A673 (cell line): Measurements from ENCODE around the gene PON2. TPM values are rescaled to one million over a fixed set of nuclear protein-coding genes. Genes with fewer than 3 reads are reported as not detected.

Source experiments
- BruUV-seq: library from RNA; stranded (reverse); fragments of 400-500 nt; replicated peaks from 2 replicates; lab custom pipeline; 2021; lab: Mats Ljungman, UMichigan
- CTCF ChIA-PET: fragments of 300-600 bp; sonication (Branson Sonifier 250); formaldehyde crosslinking; loops from one replicate; lab custom pipeline; 2022; ENCODE audit warnings: antibody characterized with exemption; lab: Charles Lee
- POLR2A ChIA-PET: fragments of 300-600 bp; sonication (Branson Sonifier 250); formaldehyde crosslinking; loops from one replicate; lab custom pipeline; 2022; ENCODE audit warnings: antibody characterized with exemption; ENCODE audit not compliant: low non-redundant PET; lab: Charles Lee
- DNase-seq: peaks from one replicate; pipeline ENCODE4 v3.0.0-alpha.2; 2015; ENCODE audit warnings: low spot score
- H3K27ac ChIP-seq: fragments of 200-600 bp; sonication (generic); 2 replicates; pipeline ENCODE4 v1.5.1; 2016; ENCODE audit warnings: mixed run types, low read depth, mild to moderate bottlenecking, mixed read lengths, antibody characterized with exemption, low read length; ENCODE audit not compliant: poor library complexity, severe bottlenecking
- H3K27me3 ChIP-seq: fragments of 200-600 bp; sonication (generic); replicated peaks from 2 replicates; pipeline ENCODE4 v1.6.1; 2017; ENCODE audit warnings: mixed run types, low read depth, mild to moderate bottlenecking, mixed read lengths, antibody characterized with exemption, low read length; ENCODE audit not compliant: insufficient read depth, poor library complexity
- H3K36me3 ChIP-seq: fragments of 200-600 bp; sonication (generic); 2 replicates; pipeline ENCODE4 v1.6.1; 2016; ENCODE audit warnings: mixed run types, mild to moderate bottlenecking, mixed read lengths, antibody characterized with exemption, low read length; ENCODE audit not compliant: insufficient read depth, poor library complexity, severe bottlenecking
- H3K4me1 ChIP-seq: fragments of 200-600 bp; sonication (generic); 2 replicates; pipeline ENCODE4 v1.6.1; 2017; ENCODE audit warnings: mixed run types, mild to moderate bottlenecking, mixed read lengths, antibody characterized with exemption, low read length; ENCODE audit not compliant: insufficient read depth, poor library complexity, severe bottlenecking
- H3K4me3 ChIP-seq: fragments of 200-600 bp; sonication (generic); 2 replicates; pipeline ENCODE4 v1.5.1; 2016; ENCODE audit warnings: low read depth, mixed run types, mild to moderate bottlenecking, mixed read lengths, low read length; ENCODE audit not compliant: poor library complexity, severe bottlenecking
- H3K9me3 ChIP-seq: fragments of 200-600 bp; sonication (generic); 2 replicates; pipeline ENCODE4 v1.6.1; 2016; ENCODE audit warnings: mixed run types, low read depth, mild to moderate bottlenecking, mixed read lengths, antibody characterized with exemption, low read length; ENCODE audit not compliant: poor library complexity, severe bottlenecking
- CTCF ChIP-seq: fragments of 300-800, 200-600 bp; sonication (generic); conservative IDR thresholded peaks from 2 replicates; pipeline ENCODE4 v1.5.1; 2017; ENCODE audit warnings: low read depth, mild to moderate bottlenecking, antibody characterized with exemption, low read length, moderate library complexity, mixed read lengths
- EZH2 ChIP-seq: fragments of 200-600 bp; sonication (generic); IDR thresholded peaks from 2 replicates; pipeline ENCODE4 v1.6.1; 2017; ENCODE audit warnings: borderline replicate concordance, low read depth, mild to moderate bottlenecking, mixed read lengths, antibody characterized with exemption, low read length; ENCODE audit not compliant: poor library complexity, severe bottlenecking
- intact Hi-C: fragments of 100-400 bp; cut with micrococcal nuclease; formaldehyde crosslinking; loops from one replicate; pipeline ENCODE4 v1.10.0; 2022; ENCODE audit not compliant: unreplicated experiment
- total RNA-seq: library from RNA; stranded (reverse); gene quantifications from 2 replicates; pipeline ENCODE4 v1.2.3, GENCODE V29; 2021

Gene PON2
- total RNA-seq, 1 experiment from 2014 or later: 67.6 TPM

DNA sequence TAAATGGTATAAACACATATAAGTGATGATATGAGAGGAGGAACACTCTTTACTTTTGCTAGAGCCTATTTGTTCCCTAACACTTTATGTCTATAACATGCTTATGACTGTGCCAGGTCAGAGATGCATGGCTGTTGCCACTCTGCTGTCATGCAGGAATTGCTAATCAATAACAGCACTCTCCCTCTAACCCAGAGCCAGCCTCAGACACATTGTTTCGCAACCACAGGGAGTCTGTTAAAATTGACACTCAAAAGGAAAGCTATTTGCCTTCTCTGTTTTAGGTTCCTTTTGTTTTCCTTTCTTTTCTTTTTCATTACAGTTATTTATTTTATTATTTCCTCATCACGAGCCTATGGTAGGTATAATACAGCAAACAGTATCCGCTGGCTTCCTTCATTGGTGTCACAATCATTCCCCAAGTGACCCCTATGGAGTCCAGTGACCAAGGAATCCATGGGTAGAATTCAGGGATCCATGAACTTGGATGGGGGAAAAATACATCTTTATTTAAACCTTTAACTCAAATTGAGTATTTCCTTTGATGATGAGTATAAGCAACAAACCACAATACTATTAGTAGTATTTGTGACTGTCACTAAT is 6.8 kb downstream of the PON2 start:
- CTCF ChIA-PET: no interaction called here
- no peak for DNase-seq
- BruUV-seq: no TSS peak

GRCh38 chr7:95427166-95427565 is 7.7 kb downstream of the PON2 start:
- Histone ChIP-seq H3K9me3 (no peaks in the 10 kb centered on the region), H3K4me1 (no peaks in the 10 kb centered on the region), H3K36me3 (no peaks in the 10 kb centered on the region), H3K4me3 (no peak overlapping the region), H3K27me3 (no peaks in the 10 kb centered on the region), H3K27ac (no peak overlapping the region)
- no peak for DNase-seq
- ChIA-PET POLR2A (no interaction called here), CTCF (no interaction called here)
- TF ChIP-seq CTCF (no peak), EZH2 (no peak)
- no TSS peak for BruUV-seq
- intact Hi-C loops: no loop called here

More for the DNA sequence above, 6.8 kb downstream of the PON2 start:
- POLR2A ChIA-PET: no interaction called here
- H3K27me3 ChIP-seq: no peaks in the 10 kb centered on the region
- no peak overlapping the region for H3K4me3 ChIP-seq
- TF ChIP-seq EZH2: no peak
- no peak for TF ChIP-seq CTCF
- no peaks in the 10 kb centered on the region for H3K4me1 ChIP-seq
- no peak overlapping the region for H3K27ac ChIP-seq
- no peaks in the 10 kb centered on the region for H3K36me3 ChIP-seq
- intact Hi-C loops: no loop called here
- no peaks in the 10 kb centered on the region for H3K9me3 ChIP-seq

- DNase-seq: no peak
- BruUV-seq: no TSS peak
- Histone ChIP-seq H3K4me3 (no peak overlapping the region), H3K4me1 (no peaks in the 10 kb centered on the region), H3K36me3 (no peaks in the 10 kb centered on the region), H3K9me3 (no peaks in the 10 kb centered on the region), H3K27me3 (no peaks in the 10 kb centered on the region), H3K27ac (no peak overlapping the region)
- POLR2A ChIA-PET: no interaction called here
- intact Hi-C loops: no loop called here
- no peak for TF ChIP-seq EZH2
- no peak for TF ChIP-seq CTCF
- CTCF ChIA-PET: interaction anchor here (0.5 kb wide), 1 partner anchor 264 kb away, joined by 4 read pairs; no protein-coding TSS in a partner anchor
These were observed 9.1 kb downstream of the PON2 start for GRCh38 chr7:95425694-95426093.
